Glutamatergic neuron (in vitro differentiated cells): Measurements from ENCODE around the gene CLMN. TPM values are rescaled to one million over a fixed set of nuclear protein-coding genes. Genes with fewer than 3 reads are reported as not detected.

Source experiments
- DNase-seq: peaks from one replicate; pipeline ENCODE4 v3.0.0; 2022
- H3K27ac Mint-ChIP-seq: one replicate; pipeline ENCODE4 v1.8.0; 2020; ENCODE audit warnings: mild to moderate bottlenecking, mixed read lengths, inconsistent platforms; ENCODE audit not compliant: unreplicated experiment
- H3K27me3 Mint-ChIP-seq: one replicate; pipeline ENCODE4 v1.8.0; 2020; ENCODE audit warnings: mild to moderate bottlenecking, moderate library complexity, mixed read lengths, inconsistent platforms; ENCODE audit not compliant: unreplicated experiment
- H3K36me3 Mint-ChIP-seq: one replicate; pipeline ENCODE4 v1.8.0; 2020; ENCODE audit warnings: mild to moderate bottlenecking, mixed read lengths, inconsistent platforms; ENCODE audit not compliant: unreplicated experiment
- H3K4me1 Mint-ChIP-seq: one replicate; pipeline ENCODE4 v1.8.0; 2020; ENCODE audit warnings: mild to moderate bottlenecking, low read depth, mixed read lengths, inconsistent platforms; ENCODE audit not compliant: unreplicated experiment
- H3K4me3 Mint-ChIP-seq: one replicate; pipeline ENCODE4 v1.8.0; 2020; ENCODE audit warnings: mild to moderate bottlenecking, mixed read lengths, inconsistent platforms; ENCODE audit not compliant: unreplicated experiment
- H3K9me3 Mint-ChIP-seq: one replicate; pipeline ENCODE4 v1.8.0; 2020; ENCODE audit warnings: mild to moderate bottlenecking, moderate library complexity, mixed read lengths, inconsistent platforms; ENCODE audit not compliant: unreplicated experiment
- total RNA-seq: library from RNA; stranded (reverse); fragmentation: NEBNext Ultra II Directional; extraction: Animal tissue kit (Norgen Biotek cat#: 25700); gene quantifications from one replicate; pipeline ENCODE4 v1.2.1, GENCODE V29; 2021; ENCODE audit not compliant: unreplicated experiment
- TF ChIP-seq, protein P1 (sequence below): fragments of 200-600 bp; sonication (generic); IDR thresholded peaks from one replicate; pipeline ENCODE4 v1.5.0; 2021; ENCODE audit not compliant: partially characterized antibody, unreplicated experiment

CLMN gene
- total RNA-seq, 1 donor from 2014 or later, result 17.6 TPM

DNA sequence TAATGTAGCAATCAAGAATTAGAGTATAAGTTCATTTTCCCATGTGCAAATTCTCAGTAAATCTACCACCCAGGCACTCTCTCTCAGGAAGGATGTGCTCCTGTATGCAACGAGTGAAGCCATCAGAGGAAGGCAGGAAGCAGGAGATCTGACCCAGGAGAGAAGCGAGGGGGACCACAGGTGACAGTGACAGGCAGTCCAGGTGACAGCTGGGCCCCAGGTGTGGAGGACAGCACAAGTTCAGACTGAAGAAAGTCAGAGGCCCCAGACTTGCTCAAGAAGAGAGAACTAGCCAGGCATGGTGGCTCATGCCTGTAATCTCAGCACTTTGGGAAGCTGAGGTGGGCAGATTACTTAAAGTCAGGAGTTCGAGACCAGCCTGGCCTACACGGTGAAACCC, 13.8 kb downstream of the CLMN start:
- H3K36me3 Mint-ChIP-seq, result peaks cover 4% of the 10 kb centered on the region
- H3K27me3 Mint-ChIP-seq, result peaks cover 9% of the 10 kb centered on the region
- H3K9me3 Mint-ChIP-seq, result peaks cover 6% of the 10 kb centered on the region
- DNase-seq, result no peak
- TF ChIP-seq, protein P1, sequence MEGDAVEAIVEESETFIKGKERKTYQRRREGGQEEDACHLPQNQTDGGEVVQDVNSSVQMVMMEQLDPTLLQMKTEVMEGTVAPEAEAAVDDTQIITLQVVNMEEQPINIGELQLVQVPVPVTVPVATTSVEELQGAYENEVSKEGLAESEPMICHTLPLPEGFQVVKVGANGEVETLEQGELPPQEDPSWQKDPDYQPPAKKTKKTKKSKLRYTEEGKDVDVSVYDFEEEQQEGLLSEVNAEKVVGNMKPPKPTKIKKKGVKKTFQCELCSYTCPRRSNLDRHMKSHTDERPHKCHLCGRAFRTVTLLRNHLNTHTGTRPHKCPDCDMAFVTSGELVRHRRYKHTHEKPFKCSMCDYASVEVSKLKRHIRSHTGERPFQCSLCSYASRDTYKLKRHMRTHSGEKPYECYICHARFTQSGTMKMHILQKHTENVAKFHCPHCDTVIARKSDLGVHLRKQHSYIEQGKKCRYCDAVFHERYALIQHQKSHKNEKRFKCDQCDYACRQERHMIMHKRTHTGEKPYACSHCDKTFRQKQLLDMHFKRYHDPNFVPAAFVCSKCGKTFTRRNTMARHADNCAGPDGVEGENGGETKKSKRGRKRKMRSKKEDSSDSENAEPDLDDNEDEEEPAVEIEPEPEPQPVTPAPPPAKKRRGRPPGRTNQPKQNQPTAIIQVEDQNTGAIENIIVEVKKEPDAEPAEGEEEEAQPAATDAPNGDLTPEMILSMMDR, result no peak
- H3K4me3 Mint-ChIP-seq, result no peak overlapping the region
- peaks cover 32% of the 10 kb centered on the region for H3K4me1 Mint-ChIP-seq
- no peak overlapping the region for H3K27ac Mint-ChIP-seq

DNA sequence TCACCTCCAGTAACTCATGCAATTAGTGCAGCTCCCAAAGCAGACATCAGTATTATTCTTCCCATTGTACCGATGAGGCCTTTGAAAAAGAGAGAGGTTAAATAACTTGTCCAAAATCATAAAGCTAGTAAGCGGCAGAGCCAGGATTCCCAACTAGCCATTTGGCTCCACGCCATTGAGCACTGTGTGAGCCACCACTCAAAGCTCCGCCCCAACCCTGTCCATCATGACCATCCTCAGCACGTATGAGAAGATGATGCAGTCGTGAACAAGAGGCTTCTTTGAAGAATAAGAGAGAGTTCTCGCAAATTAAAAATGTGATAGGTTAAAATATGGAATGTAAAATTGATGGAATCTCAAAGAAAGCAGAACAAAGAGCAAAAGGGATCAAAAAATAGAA, 14.6 kb downstream of the CLMN start:
- H3K36me3 Mint-ChIP-seq, result peaks cover 4% of the 10 kb centered on the region
- TF ChIP-seq, protein P1, result no peak
- no peak overlapping the region for H3K27ac Mint-ChIP-seq
- DNase-seq, result no peak
- H3K27me3 Mint-ChIP-seq, result peaks cover 7% of the 10 kb centered on the region
- peaks cover 32% of the 10 kb centered on the region for H3K4me1 Mint-ChIP-seq
- peaks cover 6% of the 10 kb centered on the region for H3K9me3 Mint-ChIP-seq
- no peak overlapping the region for H3K4me3 Mint-ChIP-seq

DNA sequence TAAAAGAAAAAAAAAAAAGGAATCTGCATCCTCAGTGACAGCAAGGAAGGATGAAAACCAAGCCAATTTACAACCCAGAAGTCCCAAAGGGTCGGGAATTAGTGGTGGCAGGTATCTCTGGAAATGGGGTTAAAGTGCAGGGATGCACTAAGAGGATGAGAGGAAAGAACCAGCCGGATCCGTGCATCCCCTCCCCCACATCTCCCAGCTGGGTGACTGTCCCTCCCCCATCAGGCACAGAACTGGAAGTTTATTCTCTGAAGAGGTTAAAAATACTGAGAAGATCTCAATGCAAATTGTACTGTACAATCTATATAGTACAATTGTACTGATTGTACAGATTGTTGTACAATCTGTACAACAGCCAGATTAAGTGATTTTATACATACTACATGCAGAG, 15.4 kb downstream of the CLMN start:
- peaks cover 32% of the 10 kb centered on the region for H3K4me1 Mint-ChIP-seq
- H3K27ac Mint-ChIP-seq, result no peak overlapping the region
- peak overlapping the region; percentile 44 for H3K4me3 Mint-ChIP-seq
- peaks cover 6% of the 10 kb centered on the region for H3K9me3 Mint-ChIP-seq
- H3K36me3 Mint-ChIP-seq, result peaks cover 4% of the 10 kb centered on the region
- peaks cover 7% of the 10 kb centered on the region for H3K27me3 Mint-ChIP-seq
- DNase-seq, result peak; percentile 50
- TF ChIP-seq, protein P1, result no peak

DNA sequence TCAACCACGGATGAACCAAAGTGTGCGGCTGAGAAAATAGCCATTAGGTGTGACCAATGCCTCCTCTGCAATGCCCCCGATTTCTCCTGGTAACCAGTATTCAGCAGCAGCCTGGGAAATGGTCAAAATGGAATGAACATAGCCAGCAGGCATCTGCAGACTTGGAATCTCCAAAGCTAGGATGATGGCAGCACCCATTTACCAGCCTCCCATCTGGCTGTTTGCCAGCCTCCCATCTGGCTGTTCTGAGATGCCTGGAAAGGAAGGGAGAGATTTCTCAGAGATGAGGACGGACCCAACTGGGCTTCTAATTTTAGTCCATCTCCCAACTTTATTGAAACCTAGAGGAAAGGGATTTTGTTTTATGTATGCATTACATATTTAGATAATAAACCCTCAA, 16.2 kb downstream of the CLMN start:
- no peak for DNase-seq
- H3K27me3 Mint-ChIP-seq, result peaks cover 7% of the 10 kb centered on the region
- peaks cover 5% of the 10 kb centered on the region for H3K9me3 Mint-ChIP-seq
- H3K4me3 Mint-ChIP-seq, result peak overlapping the region; percentile 70
- TF ChIP-seq, protein P1, result no peak
- peaks cover 32% of the 10 kb centered on the region for H3K4me1 Mint-ChIP-seq
- peaks cover 4% of the 10 kb centered on the region for H3K36me3 Mint-ChIP-seq
- H3K27ac Mint-ChIP-seq, result no peak overlapping the region

DNA sequence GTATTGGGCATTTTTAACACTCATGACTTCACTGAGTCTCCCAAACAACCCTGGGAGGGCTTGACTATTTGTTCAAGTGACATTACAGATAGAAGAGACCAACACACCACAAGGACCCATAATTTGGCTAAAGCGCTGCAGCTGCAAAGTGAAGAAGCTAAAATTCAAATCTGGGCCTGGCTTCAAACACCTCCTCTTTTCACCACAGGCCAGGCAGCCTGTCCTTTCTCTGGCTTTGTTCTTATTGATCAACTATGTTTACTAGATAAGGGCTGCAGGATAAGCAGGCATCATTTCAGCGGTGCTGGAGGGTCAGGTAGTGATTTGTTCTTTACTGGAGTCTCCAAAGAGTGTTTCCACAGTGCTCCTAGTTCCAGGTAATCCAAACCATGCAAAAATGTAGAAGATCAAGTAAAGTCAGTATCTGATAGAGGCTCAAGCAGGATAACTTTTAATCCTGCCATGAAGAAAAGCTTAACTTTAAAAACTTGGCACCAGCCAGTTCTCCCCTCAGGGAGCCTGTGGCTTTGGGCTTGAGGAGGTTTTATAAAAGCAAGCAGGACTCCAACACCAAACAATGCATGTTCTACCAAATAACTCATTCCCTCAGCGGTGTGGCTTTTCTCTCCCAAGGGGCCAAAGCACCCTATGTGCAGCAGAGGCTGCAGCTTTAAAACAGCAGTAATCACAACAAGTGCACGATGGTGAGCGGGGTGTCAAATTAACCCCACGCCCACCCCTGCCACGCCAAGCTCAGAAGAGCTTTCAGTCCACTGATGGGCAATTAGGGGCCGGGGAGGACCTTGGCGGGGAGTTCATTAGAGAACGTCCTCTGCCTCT, 16.8 kb downstream of the CLMN start:
- Mint-ChIP-seq H3K9me3 (peaks cover 5% of the 10 kb centered on the region), H3K36me3 (peaks cover 4% of the 10 kb centered on the region), H3K27me3 (peaks cover 7% of the 10 kb centered on the region), H3K4me3 (peak overlapping the region; percentile 52), H3K27ac (no peak overlapping the region), H3K4me1 (peaks cover 33% of the 10 kb centered on the region)
- TF ChIP-seq, protein P1, result no peak
- no peak for DNase-seq
